Measurements from ENCODE around the gene LBHD1.
A peak's percentile ranks its signal among the peaks of the same experiment; 100 is the strongest.
"Not testable (repeated sequence)": the region's sequence is repeated elsewhere in the genome, so short reads cannot be mapped to it uniquely, and the experiment has no call there.

LBHD1 gene

DNA sequence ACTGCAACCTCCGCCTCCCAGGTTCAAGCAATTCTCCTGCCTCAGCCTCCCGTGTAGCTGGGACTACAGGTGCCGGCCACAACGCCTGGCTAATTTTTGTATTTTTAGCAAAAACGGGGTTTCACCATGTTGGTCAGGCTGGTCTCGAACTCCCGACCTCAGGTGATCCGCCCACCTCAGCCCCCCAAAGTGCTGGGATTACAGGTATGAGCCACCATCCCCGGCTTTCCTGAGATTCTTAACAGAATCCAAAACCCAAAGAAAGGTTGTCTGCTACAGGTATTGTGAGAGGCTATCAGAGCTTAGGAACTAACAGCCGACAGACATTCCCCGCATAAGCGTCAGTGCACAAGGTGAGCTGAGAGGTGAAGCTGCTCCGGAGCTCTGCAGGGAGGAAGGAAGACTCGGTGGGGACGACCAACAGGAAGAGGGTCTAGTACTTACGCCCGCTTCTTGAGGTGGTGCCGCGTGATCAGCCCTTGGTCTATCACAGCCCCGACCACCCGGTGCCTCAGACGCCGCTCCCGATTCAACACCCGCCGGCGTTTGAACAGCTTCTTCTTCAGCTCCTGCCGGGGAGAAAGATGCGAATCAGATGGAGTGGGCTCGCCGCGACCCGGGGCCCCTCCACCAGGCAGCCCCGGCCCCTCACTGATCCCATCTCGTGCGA is 7.5 kb downstream of the LBHD1 start:
- DNase-seq (ENCODE audit: low read depth): peak; percentile 36

DNA sequence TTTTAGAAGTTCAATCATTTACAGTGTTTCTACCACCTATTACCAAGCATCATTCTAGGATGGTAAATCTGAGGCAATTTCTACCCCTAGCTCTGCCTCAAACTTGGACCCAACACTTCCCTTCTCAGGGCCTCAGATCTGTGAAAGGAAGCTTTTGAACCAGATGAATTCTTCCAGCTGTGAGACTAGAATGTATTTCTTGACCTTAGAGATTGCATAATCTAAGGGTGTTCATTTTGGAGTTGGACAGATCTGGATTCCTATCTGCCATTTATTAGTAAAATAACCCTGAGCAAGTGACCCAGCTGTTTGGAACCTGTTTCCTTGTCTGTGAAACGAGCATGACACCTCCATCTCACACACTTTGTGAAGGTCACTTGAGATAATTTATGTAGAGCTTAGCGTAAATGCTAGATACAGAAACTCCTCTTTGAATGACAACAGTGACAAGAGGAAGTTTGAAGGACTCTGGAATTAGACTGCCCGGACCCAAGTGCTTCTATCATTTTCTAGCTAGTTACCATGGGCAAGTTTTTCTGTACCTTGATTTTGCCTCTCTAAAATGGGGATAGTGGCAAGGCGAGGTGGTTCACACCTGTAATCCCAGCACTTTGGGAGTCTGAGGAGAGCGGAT is 15.2 kb downstream of the LBHD1 start:
- no peak for DNase-seq (ENCODE audit: low read depth)

DNA sequence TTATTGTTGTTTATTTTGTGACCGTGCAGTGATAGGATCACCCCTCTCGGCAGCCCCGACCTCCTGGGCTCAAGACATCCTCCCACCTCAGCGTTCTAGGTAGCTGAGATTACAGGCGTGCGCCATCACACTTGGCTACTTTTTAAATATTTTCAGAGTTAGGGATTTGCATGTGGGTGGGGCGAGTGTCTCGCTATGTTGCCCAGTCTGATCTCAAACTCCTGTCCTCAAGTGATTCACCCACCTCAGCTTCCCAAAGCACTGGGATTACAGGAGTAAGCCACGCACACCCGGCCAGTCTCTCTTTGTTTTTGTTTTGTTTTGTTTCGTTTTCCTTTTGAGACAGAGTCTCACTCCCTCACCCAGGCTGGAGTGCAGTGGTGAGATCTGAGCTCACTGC is 17.8 kb downstream of the LBHD1 start:
- DNase-seq (ENCODE audit: low read depth): no peak

DNA sequence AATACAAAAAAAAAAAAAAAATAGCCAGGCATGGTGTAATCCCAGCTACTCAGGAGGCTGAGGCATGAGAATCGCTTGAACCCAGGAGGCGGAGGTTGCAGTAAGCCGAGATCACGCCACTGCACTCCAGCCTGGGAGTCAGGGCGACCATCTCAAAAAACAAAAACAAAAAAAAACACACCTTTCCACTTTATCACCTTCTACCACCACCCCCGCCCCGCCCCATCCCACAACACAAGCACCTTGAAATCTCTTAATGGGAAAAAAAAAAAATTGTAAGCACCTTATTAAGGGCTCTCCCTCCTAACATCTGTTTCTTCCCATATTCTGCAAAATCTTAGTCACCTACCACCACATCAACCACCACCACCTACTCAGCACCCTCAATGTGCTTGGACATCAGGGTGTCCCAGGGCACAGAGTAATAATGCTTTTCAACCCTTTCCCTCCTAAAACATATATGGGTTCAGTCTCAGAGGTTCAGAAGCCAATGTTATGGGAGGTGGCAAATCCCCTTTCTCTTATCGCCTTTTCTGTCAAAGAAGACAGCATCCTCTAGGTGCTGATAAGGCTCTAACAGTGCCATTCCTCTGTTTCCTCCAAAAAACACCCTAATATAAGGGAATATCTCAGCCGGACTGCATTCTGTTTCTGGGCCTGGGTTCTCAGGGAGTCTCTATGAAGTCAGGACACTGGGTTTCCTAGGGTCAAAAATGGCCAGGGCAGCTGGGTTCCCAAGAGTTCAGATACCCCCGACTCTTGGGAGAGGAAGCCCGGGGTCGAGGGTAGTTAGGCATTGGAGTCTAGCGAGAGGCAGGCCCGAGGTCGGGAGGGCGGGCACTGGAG is 19.7 kb downstream of the LBHD1 start:
- DNase-seq (ENCODE audit: low read depth): no peak

DNA sequence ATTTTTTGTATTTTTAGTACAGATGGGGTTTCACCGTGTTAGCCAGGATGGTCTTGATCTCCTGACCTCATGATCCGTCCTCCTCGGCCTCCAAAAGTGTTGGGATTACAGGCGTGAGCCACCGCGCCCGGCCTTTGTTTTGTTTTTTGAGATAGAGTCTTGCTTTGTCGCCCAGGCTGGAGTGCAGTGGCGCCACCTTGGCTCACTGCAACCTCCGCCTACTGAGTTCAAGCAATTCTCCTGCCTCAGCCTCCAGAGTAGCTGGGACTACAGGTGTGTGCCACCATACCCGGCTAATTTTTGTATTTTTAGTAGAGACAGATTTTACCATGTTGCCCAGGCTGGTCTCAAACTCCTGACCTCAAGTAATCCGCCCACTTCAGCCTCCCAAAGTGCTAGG is 21.8 kb downstream of the LBHD1 start:
- DNase-seq (ENCODE audit: low read depth): not testable (repeated sequence)

DNA sequence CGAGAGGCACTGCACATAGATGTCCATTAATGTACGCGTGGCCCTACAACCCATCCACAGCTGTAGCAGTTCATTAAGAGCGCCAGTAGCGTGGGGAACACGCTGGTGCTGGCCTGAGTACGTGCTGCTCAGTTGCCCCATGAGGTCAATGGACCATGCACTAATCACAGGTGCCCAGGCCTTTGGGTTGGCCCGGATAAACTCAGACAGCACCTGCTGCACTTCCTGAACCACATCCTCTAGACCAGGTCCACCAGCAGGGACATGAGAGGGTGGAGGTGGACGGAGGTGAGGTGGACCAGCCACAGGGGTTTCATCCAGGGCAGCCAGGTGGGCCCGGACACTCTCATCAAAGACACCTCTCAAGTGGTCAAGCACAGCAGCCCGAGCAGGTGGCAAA is 22.6 kb downstream of the LBHD1 start:
- no peak for DNase-seq (ENCODE audit: low read depth)

DNA sequence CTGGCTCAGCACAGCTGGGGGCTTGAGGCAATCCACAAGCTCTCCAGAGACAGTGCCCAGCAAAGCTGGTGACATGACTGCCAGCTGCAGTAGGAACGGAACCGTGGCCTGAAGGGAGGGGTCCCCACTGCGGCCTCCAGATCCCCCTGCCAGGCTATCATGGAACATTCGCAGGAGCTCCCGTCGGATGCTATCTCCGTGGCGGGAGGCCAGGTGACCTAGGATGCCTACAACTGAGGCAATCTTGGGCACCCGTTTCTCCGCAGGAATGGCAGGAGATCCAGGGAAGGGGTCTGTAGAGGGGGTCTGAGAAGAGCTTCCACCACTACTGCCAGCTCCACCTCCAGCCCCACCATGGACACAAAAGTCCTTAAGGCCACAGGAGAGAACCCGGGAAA is 23.1 kb downstream of the LBHD1 start:
- DNase-seq (ENCODE audit: low read depth): no peak

DNA sequence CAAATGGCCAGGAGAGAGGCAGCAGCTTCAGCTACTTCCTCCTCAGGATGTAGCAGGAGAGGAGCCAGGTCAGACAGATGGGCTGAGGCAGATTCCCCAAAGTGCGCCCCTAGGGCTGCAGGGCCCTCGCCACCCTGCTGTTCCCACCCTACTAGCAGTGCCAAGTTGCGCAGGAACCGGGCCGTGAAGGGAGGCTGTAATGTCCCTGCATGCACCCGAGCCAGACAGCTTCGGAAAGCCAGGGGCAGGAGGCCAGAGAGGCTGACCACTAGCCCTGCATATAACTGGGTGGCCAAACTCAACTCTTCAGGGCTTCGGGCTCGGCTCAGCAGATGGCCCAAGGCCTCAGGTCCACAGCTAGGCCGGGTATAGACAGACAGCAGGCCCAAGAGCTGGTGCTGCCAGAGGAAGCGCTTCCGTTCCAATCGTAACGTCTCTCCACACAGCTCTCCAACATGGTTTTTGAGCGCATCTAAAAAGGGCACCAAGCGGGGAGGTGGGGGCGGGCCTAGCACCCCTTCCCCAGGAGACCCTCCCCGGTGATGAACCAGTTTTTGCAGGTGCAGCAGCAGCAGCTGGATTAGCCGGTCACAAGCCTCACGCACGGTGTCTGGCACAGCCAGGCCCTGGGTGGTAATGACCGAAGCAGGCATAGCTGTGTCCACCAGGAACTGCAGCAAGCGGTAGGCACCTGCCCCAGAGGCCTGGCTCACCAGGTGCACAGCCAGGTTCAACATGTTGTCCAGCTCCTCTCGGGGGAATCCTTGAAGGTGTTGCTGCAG is 23.7 kb downstream of the LBHD1 start:
- no peak for DNase-seq (ENCODE audit: low read depth)

DNA sequence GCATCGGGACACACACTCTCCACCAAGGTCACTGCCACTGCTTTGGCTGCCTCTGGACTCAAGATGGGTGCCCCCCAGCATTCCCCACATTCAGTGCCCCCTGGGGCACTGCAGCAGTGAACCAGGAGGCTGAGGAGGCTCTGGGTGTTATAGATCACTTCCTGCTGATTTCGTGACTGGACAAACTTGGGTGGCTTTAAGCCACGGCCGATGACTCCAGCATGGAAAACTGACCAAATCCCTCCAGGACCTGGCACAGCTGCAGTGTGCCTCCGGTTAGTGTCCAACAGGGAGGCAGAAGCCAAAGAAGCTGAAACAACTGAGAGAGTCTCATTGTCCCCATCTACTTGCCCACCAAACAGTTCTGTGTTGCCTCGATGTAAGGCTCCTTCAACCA is 24.5 kb downstream of the LBHD1 start:
- DNase-seq (ENCODE audit: low read depth): no peak

DNA sequence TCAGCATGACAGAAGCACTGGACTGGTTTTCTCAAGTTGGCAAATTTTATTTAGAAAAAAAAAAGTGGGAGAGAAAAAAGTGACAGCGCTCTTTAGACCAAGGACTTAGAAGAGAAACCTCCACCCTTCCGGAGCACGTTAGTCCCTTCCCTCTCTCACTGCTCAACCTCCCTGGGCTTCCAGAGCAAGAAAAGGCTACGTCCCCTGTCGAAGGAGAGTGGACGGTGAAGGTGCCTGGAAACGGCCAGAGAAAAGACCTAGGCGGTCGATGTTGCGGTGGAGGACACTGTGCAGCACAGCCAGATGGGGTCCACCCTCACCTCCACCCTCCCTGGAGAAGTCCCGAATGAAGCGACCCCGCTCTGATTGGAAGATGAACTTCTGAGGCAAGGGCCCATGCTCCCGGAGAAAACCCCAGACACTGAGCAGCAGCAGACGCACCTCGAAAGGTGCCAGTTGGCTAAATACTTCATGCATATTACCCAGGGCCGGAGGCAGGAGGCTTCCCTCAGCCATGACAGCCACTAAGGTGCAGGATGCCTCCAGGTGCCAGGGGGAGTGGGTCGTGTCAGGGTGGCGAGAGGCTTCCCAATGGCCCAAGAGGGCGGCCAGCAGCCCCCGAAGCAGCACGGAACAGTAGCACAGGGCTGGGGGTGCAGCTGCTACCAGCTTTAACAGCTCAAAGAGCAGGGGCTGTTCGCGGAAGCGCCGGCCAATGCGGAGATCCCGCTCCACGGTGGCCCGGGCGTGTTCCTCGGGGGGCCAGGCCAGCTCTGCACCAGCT is 25.1 kb downstream of the LBHD1 start:
- DNase-seq (ENCODE audit: low read depth): no peak

DNA sequence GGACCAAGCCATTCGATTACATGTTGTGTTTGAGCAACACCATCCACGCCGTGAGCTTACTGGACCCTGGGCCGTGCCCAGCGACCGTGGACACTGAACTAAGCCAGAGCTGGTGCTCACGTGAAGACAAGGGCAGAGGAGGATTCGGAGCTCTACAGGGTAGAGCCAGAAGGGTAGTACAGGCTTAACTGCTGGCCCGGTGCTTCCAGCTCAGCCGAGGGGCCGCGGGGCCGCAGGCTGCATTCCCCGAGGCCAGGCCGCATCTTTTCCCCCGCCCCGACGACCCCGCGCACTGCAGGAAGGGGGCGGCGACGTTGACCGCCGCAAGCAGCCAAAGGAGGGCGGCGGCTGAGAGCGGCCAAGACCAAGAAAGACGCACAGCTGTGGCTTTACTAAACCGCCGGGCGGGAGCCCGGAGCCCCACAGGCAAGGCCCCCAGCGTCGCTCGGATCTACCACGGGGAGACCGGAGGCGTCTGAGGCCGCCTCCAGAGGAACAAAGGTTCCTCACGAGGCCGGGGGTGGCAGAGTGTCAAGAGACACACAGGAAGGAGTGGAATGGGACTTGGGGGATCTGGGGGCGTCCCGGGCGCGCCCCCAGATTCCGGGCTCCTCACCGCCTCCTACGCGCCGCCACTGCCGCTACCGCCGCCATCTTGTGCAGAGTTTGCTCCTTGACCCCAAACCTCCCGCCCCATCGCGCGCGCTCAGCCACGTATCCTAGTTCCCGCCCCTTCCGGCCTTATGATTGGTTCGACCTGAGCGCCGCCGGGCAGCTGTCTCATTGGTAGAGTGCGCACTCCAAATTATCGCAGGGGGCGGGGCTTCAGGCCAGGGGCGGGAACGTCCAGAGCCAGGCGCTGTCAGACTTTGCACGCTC is 25.9 kb downstream of the LBHD1 start, which contains the start of gene GANAB:
Gene GANAB (minus strand): TSS at position 668 of the 879 bp plus-strand sequence. CDS start 14 bp downstream, at position 654.
- DNase-seq (ENCODE audit: low read depth): peak; percentile 99

DNA sequence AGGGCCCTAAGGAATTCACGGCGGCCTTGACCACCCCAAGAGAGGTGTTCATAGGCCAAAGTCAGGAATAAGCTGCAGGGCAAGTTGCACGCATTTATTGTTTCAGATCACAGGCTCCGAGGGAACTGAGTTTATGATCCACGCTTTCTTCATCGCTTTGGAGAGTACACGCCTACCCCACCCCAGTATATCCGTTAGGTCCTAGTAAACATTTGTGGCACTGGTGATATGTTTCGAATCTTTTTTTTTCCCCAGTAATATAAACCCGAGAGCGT is 26.5 kb downstream of the LBHD1 start:
- no peak for DNase-seq (ENCODE audit: low read depth)

DNA sequence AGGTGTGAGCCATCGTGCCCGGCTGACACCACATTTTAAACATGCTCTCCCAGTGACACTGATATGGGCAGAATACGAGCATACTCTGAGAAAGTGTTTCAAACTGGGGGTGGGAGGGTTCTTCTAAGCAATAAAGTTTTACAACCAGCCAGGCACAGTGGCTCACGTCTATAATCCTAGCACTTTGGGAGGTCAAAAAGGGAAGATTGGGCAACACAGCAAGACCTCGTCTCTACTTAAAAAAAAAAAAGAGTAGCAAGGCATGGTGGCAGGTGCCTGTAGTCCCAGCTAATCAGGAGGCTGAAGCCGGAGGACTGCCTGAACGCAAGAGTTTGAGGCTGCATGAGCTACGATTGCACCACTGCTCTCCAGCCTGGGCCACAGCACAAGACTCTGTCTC is 27.8 kb downstream of the LBHD1 start:
- no peak for DNase-seq (ENCODE audit: low read depth)

DNA sequence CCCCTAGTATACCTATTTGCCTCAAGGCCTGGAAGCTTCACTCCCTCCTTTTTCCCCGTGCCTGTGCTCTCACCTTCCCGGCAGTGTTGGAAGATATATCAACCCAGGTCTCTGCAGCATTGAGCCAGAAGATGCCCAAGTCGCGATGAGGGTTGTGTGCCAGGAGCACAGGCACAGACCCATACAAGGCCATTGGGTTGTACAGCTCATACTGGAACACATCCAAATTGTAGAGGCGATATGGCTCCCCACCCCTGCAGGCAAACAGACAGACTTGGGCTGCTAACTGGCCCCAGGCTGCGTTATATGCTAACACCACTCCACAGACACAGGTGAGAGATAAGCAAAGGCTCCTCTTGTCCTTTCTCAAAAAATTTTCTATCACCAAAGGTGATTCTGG is 39.6 kb downstream of the LBHD1 start:
- no peak for DNase-seq (ENCODE audit: low read depth)

DNA sequence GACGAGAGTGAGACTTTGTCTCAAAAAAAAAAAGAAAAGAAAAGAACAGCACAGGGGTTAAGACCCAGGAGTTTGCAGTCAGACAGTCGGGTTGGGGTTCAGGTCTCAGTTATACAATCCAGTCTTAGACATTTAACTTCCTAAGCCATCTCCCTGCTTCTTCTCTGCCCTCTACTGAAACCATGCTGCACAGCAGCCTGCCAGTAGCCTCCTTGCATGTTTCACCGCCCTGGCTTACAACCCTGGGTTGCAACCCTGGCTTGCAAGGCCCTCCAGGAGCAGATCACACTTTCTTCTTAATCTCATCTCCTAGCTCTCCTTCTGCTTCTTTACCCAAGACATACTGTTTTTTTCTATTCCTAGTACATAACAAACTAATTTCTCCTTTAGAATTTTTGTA is 44.4 kb downstream of the LBHD1 start:
- DNase-seq (ENCODE audit: low read depth): no peak

DNA sequence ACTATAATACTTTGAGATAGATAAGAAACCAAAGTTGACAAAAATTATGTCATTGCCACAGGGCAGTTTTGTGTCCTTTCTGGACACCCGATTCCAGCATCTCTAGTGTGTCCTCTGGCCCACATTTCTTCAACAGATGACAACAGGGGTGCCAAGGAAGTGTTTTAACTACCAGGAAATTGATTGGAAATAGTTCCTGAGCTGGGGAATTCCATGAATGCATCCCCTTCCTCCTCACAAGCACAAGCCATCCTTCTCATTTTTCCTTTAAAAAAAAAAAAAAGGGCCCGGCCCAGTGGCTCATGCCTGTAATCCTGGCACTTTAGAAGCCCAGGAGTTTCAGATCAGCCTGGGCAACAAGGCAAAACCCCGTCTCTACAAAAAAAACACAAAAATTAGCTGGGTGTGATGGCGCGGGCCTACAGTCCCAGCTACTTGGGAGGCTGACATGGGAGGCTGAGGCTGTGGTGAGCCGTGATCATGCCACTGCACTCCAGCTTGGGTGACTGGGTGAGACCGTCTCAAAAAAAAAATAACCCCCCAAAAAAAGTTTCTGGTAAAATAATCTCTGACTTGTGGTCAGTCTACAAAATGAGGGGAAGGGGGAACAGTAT is 49.5 kb downstream of the LBHD1 start:
- DNase-seq (ENCODE audit: low read depth): no peak

DNA sequence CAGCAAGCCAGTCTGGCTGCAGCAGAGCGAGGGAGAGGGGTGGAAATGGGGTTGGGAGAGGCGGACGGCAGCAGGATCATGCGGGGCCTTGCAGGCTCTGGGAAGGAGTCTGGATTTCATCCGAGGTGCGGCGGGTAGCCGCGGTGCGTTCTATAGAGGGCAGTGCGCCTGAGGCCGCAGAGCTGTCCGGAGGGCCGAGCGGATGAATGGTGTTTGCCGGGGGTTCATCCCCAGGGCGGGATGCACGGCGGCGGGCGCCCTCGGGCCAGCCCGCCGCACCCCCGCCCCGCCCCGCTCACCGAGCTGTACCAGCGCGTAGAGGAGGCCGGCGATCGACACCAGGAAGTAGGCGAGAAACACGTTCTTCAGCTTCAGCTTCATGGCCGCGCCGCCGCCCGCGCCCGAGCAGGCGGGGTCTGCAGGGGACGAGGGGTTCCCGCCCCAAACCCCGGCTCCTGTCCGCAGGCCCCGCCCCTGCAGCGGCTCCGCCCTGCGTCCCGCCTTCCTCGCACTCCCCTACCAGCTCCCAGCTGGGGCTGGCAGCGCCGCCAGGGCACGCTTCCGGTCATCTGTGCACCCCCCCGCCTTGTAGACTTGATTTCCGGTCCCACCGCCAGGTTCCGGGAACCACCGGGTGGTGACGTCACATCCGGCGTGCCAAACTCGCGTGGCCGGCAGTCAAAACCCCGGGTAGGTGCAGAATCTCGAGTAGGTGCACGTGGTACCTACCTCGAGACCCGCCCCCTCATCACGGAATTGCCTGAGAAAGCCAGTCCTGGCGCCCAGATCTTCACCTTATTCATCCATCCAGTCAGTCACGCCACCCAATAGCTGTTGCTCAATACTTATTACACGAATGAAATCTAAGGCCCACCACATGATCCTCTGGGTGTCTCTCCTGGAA is 50.2 kb downstream of the LBHD1 start, which contains the start of gene B3GAT3:
Gene B3GAT3 (minus strand): TSS at position 420 of the 904 bp plus-strand sequence. CDS start 39 bp downstream, at position 381.
- DNase-seq (ENCODE audit: low read depth): peak; percentile 95

DNA sequence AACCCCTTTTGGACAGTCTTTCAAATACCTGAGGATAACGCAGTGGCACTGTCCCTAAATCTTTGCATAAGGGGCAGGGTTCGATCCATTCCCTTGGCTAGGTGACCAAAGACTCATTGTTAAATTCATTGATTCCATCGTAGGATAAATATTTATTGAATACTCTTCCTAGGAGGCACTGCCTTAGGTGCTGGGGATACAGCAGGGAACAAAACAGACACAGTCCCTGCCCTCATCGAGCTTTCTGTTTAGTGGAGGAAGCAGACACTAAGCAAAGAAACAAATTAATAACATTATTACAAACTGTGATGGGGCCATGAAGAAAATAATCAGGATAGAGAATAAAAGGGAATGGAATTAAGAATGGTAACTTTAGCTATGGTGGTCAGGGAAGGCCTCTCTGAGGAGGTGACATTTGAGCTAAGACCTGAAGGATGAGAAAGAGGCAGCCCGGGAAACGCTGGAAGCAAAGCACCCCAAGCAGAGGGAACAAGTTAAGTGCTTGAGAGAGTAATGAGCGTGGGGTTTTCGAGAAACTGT is 51.0 kb downstream of the LBHD1 start:
- no peak for DNase-seq (ENCODE audit: low read depth)

DNA sequence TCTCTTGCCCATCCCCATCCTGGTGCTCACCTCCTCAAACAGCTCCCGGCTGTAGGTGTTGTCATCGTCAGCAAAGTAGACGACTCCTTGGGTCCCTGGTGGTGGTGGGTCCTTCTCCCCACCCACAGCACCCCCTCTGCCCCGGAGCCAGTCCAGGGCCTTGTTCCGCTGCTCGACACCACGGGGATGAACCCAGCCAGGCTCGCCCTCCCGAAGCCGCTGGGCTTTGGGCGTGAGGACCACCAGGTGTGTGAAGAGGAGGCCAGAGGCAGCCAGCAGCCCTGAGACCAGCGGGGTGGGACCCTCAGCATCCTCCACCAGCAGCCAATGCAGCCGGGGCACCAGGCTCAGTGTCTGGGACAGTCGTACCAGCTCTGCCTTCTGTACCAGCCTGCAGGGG is 55.1 kb downstream of the LBHD1 start:
- DNase-seq (ENCODE audit: low read depth): not testable (repeated sequence)

Measured in activated T-helper 9 cell treated with anti-CD3 and anti-CD28 coated beads, Interleukin-2, amount 50 U/mL, for 16 hours (primary cell).